Activated naive CD4-positive, alpha-beta T cell treated with anti-CD3 and anti-CD28 coated beads, Interleukin-2, amount 50 U/mL, for 16 hours (primary cell): ENCODE data around the gene MCTP1.

ENCODE experiments used
- DNase-seq: peaks from one replicate; pipeline ENCODE4 v3.0.0-alpha.2; 2020

The MCTP1 gene

GRCh38 chr5:95070453-95070852, 214.4 kb downstream of the MCTP1 start:
- no peak for DNase-seq

GRCh38 chr5:95069948-95070347, 214.9 kb downstream of the MCTP1 start:
- no peak for DNase-seq

- no peak for DNase-seq
Observed at GRCh38 chr5:95069021-95069420, 215.9 kb downstream of the MCTP1 start.

- DNase-seq, result no peak
Observed at GRCh38 chr5:95068289-95068910, 216.5 kb downstream of the MCTP1 start.

- DNase-seq, result no peak
Observed at GRCh38 chr5:95066048-95066447, 218.8 kb downstream of the MCTP1 start.

GRCh38 chr5:95063492-95063891, 221.4 kb downstream of the MCTP1 start:
- DNase-seq, result no peak

- no peak for DNase-seq
Observed at GRCh38 chr5:95060098-95060497, 224.8 kb downstream of the MCTP1 start.

- DNase-seq, result no peak
Observed at GRCh38 chr5:95059636-95060035, 225.3 kb downstream of the MCTP1 start.

GRCh38 chr5:95057615-95058014, 227.3 kb downstream of the MCTP1 start:
- no peak for DNase-seq

- no peak for DNase-seq
Observed at GRCh38 chr5:95053253-95053652, 231.6 kb downstream of the MCTP1 start.

- DNase-seq, result no peak
Observed at GRCh38 chr5:95050708-95051107, 234.2 kb downstream of the MCTP1 start.

- no peak for DNase-seq
Observed at GRCh38 chr5:95048628-95049027, 236.3 kb downstream of the MCTP1 start.

- no peak for DNase-seq
Observed at GRCh38 chr5:95045181-95045965, 239.5 kb downstream of the MCTP1 start.

- DNase-seq, result no peak
Observed at GRCh38 chr5:95044096-95044495, 240.8 kb downstream of the MCTP1 start.

GRCh38 chr5:95043648-95044047, 241.2 kb downstream of the MCTP1 start:
- DNase-seq, result no peak

GRCh38 chr5:95043234-95043633, 241.7 kb downstream of the MCTP1 start:
- DNase-seq, result no peak

- DNase-seq, result no peak
Observed at GRCh38 chr5:95042037-95042436, 242.9 kb downstream of the MCTP1 start.

- no peak for DNase-seq
Observed at GRCh38 chr5:95035891-95036685, 248.8 kb downstream of the MCTP1 start.

- DNase-seq, result no peak
Observed at GRCh38 chr5:95032801-95033200, 252.1 kb downstream of the MCTP1 start.

GRCh38 chr5:95029569-95030366, 255.1 kb downstream of the MCTP1 start:
- no peak for DNase-seq

- no peak for DNase-seq
Observed at GRCh38 chr5:95027775-95028174, 257.1 kb downstream of the MCTP1 start.

GRCh38 chr5:95027151-95027721, 257.7 kb downstream of the MCTP1 start:
- DNase-seq, result no peak

- DNase-seq, result no peak
Observed at GRCh38 chr5:95026718-95027117, 258.2 kb downstream of the MCTP1 start.
